Loucy (cell line): ENCODE results near the gene GNA12.

Source experiments
- H2AFZ ChIP-seq: fragments of 200-600 bp; sonication (generic); 2 replicates; pipeline ENCODE4 v1.6.0; 2016; ENCODE audit warnings: antibody characterized with exemption, mild to moderate bottlenecking, low read length, moderate library complexity
- H3F3A ChIP-seq: fragments of 200-600 bp; 2 replicates; pipeline ENCODE4 v1.6.0; 2016; ENCODE audit warnings: antibody characterized with exemption, low read depth, mild to moderate bottlenecking
- H3K27me3 ChIP-seq: fragments of 200-600 bp; sonication (generic); 2 replicates; pipeline ENCODE4 v1.6.1; 2014; ENCODE audit warnings: low read length, mild to moderate bottlenecking; ENCODE audit not compliant: insufficient read depth, poor library complexity, severe bottlenecking
- H3K36me3 ChIP-seq: fragments of 200-600 bp; sonication (generic); 2 replicates; pipeline ENCODE4 v1.6.1; 2016; ENCODE audit warnings: low read length; ENCODE audit not compliant: insufficient read depth
- H3K4me1 ChIP-seq: fragments of 200-600 bp; sonication (generic); 2 replicates; pipeline ENCODE4 v1.5.1; 2014; ENCODE audit warnings: low read length, mild to moderate bottlenecking; ENCODE audit not compliant: insufficient read depth, poor library complexity, severe bottlenecking
- H3K4me2 ChIP-seq: fragments of 200-600 bp; sonication (generic); 2 replicates; pipeline ENCODE4 v1.6.0; 2014; ENCODE audit warnings: antibody characterized with exemption, low read length, low read depth, mild to moderate bottlenecking; ENCODE audit not compliant: poor library complexity, severe bottlenecking
- H3K4me3 ChIP-seq: fragments of 200-600 bp; sonication (generic); 2 replicates; pipeline ENCODE4 v1.5.1; 2014; ENCODE audit warnings: low read length, mild to moderate bottlenecking, mixed read lengths; ENCODE audit not compliant: poor library complexity, severe bottlenecking
- H3K79me2 ChIP-seq: fragments of 200-600 bp; sonication (generic); 2 replicates; pipeline ENCODE4 v1.6.1; 2014; ENCODE audit warnings: low read length; ENCODE audit not compliant: insufficient read depth
- H3K9ac ChIP-seq: fragments of 200-600 bp; sonication (generic); 2 replicates; pipeline ENCODE4 v1.6.0; 2014; ENCODE audit warnings: mild to moderate bottlenecking, low read depth, low read length, moderate library complexity; ENCODE audit not compliant: poor library complexity, severe bottlenecking
- H3K9me2 ChIP-seq: fragments of 200-600 bp; sonication (generic); replicated peaks from 2 replicates; pipeline ENCODE4 v1.6.1; 2016; ENCODE audit warnings: low read depth, low read length, mixed read lengths
- H3K9me3 ChIP-seq: fragments of 200-600 bp; sonication (generic); 2 replicates; pipeline ENCODE4 v1.6.1; 2014; ENCODE audit warnings: mild to moderate bottlenecking, antibody characterized with exemption, low read length, low read depth; ENCODE audit not compliant: insufficient read depth
- H4K20me1 ChIP-seq: fragments of 200-600 bp; sonication (generic); 2 replicates; pipeline ENCODE4 v1.6.0; 2014; ENCODE audit warnings: antibody characterized with exemption, low read length, mild to moderate bottlenecking; ENCODE audit not compliant: insufficient read depth, poor library complexity, severe bottlenecking
- EZH2phosphoT487 ChIP-seq: fragments of 200-600 bp; IDR thresholded peaks from 2 replicates; pipeline ENCODE4 v1.6.1; 2018; ENCODE audit warnings: antibody characterized with exemption, mild to moderate bottlenecking, moderate library complexity, borderline replicate concordance
- TF ChIP-seq, protein P1 (sequence below): fragments of 200-600 bp; sonication (generic); conservative IDR thresholded peaks from 2 replicates; pipeline ENCODE4 v1.5.1; 2014; ENCODE audit warnings: mild to moderate bottlenecking, antibody characterized with exemption, low read length

The GNA12 gene

DNA sequence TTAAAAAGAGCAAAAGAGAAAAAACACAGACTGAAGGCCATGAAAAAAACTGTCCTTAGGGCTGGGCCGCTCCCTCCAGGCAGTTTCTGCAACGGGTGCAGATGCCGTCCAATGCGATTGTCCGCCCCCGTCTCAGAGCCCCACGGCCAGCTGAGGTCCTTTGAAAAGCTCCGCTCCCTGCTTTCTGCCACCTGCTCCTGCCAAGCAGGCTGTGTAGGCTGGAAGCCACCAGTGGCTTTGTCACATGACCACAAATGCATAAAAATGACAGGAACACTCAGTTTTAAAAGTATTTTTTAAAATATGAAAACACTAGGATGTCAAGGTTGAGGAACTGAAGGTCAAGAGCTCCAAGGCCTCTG is 84.4 kb downstream of the GNA12 start:
- peaks cover 44% of the 10 kb centered on the region; the same call in 1 of the 2 replicates for H3K79me2 ChIP-seq

GRCh38 chr7:2758673-2759616 is 85.2 kb downstream of the GNA12 start:
- Histone ChIP-seq H3K9ac (peak overlapping the region; percentile 42), H4K20me1 (no peaks in the 10 kb centered on the region), H3F3A (no peaks in the 10 kb centered on the region), H2AFZ (no peak overlapping the region), H3K79me2 (peaks cover 49% of the 10 kb centered on the region; the same call in 1 of the 2 replicates), H3K9me3 (peaks cover 10% of the 10 kb centered on the region; the same call in 1 of the 2 replicates), H3K4me3 (peak overlapping the region; percentile 50), H3K4me2 (peak overlapping the region; percentile 66), H3K9me2 (no peaks in the 10 kb centered on the region), H3K4me1 (peaks cover 38% of the 10 kb centered on the region), H3K27me3 (no peaks in the 10 kb centered on the region), H3K36me3 (peaks cover 36% of the 10 kb centered on the region)
- TF ChIP-seq, protein P1, sequence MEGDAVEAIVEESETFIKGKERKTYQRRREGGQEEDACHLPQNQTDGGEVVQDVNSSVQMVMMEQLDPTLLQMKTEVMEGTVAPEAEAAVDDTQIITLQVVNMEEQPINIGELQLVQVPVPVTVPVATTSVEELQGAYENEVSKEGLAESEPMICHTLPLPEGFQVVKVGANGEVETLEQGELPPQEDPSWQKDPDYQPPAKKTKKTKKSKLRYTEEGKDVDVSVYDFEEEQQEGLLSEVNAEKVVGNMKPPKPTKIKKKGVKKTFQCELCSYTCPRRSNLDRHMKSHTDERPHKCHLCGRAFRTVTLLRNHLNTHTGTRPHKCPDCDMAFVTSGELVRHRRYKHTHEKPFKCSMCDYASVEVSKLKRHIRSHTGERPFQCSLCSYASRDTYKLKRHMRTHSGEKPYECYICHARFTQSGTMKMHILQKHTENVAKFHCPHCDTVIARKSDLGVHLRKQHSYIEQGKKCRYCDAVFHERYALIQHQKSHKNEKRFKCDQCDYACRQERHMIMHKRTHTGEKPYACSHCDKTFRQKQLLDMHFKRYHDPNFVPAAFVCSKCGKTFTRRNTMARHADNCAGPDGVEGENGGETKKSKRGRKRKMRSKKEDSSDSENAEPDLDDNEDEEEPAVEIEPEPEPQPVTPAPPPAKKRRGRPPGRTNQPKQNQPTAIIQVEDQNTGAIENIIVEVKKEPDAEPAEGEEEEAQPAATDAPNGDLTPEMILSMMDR: no peak
- no peak for TF ChIP-seq EZH2phosphoT487

More for the DNA sequence above, 84.4 kb downstream of the GNA12 start:
- Histone ChIP-seq H3K4me3 (no peak overlapping the region), H4K20me1 (no peaks in the 10 kb centered on the region), H3K9me3 (peaks cover 10% of the 10 kb centered on the region; the same call in 1 of the 2 replicates), H3K4me2 (no peak overlapping the region), H3K4me1 (peaks cover 38% of the 10 kb centered on the region), H3K9ac (peak overlapping the region; percentile 13), H3K27me3 (no peaks in the 10 kb centered on the region), H3F3A (no peaks in the 10 kb centered on the region), H2AFZ (no peak overlapping the region), H3K36me3 (peaks cover 43% of the 10 kb centered on the region), H3K9me2 (no peaks in the 10 kb centered on the region)
- TF ChIP-seq, protein P1: no peak
- no peak for TF ChIP-seq EZH2phosphoT487

DNA sequence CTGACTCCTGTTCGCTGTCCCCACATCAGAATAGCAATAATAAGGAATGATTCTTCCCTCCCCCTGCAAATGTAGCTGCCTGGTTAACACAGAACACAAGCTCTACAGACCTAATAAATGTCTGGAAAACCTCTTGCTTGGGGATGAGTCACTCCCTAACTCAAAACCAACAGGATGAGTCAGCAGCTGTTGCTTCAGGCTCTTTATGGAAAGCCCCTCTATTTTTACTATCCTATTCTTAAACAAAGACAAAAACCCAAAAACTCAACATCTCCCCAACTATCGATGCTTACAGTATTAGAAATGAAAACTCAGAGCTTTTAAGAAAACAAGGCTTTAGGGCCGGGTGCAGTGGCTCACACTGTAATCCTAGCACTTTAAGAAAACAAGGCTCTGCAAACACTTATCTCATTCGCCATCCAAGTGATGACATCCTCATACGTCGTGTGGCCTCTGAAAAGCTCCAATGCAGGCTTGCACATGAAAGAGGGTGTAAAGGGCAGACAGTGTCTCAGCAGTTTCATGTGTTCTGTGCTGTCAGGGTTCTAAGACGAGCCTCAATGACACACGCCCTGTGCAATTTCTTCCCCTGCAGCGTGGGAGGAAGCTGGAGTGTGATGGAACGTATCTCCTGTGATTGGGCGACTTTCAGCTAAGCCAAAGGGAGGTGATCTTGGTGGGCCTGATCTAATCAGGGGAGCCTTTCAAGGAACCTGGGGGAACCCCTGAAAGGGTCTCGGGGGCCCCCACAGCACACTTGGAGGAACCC is 86.0 kb downstream of the GNA12 start:
- Histone ChIP-seq H3F3A (no peaks in the 10 kb centered on the region), H2AFZ (no peak overlapping the region), H3K4me3 (peak overlapping the region; percentile 50), H3K36me3 (peaks cover 28% of the 10 kb centered on the region), H3K9me2 (no peaks in the 10 kb centered on the region), H3K4me1 (peaks cover 38% of the 10 kb centered on the region), H3K27me3 (no peaks in the 10 kb centered on the region), H3K9ac (peak overlapping the region; percentile 42), H3K9me3 (peaks cover 10% of the 10 kb centered on the region; the same call in 1 of the 2 replicates), H3K79me2 (peaks cover 47% of the 10 kb centered on the region; the same call in 1 of the 2 replicates), H4K20me1 (no peaks in the 10 kb centered on the region), H3K4me2 (peak overlapping the region; percentile 66)
- TF ChIP-seq, protein P1: no peak
- no peak for TF ChIP-seq EZH2phosphoT487
